Cortex of kidney (tissue), 1 donor: ENCODE measurements around the gene CEACAM19.
"Not testable (repeated sequence)": the region's sequence is repeated elsewhere in the genome, so short reads cannot be mapped to it uniquely, and the experiment has no call there.

Source experiments
- DNase-seq: peaks from one replicate; lab custom pipeline; 2025; lab: John Stamatoyannopoulos, UW

The CEACAM19 gene

GRCh38 chr19:44645407-44646048, 25.8 kb upstream of the CEACAM19 start:
- no peak for DNase-seq

GRCh38 chr19:44646049-44646416, 25.2 kb upstream of the CEACAM19 start:
- no peak for DNase-seq

GRCh38 chr19:44647144-44647543, 24.1 kb upstream of the CEACAM19 start:
- DNase-seq, result no peak

GRCh38 chr19:44648631-44649251, 22.5 kb upstream of the CEACAM19 start:
- DNase-seq, result no peak

GRCh38 chr19:44649578-44650145, 21.6 kb upstream of the CEACAM19 start:
- no peak for DNase-seq

GRCh38 chr19:44653343-44653742, 17.9 kb upstream of the CEACAM19 start:
- DNase-seq, result no peak

GRCh38 chr19:44653977-44654774, 17.1 kb upstream of the CEACAM19 start:
- DNase-seq, result no peak

- DNase-seq, result no peak
Measured at GRCh38 chr19:44657211-44657921, 13.9 kb upstream of the CEACAM19 start.

GRCh38 chr19:44658069-44658733, 13.1 kb upstream of the CEACAM19 start:
- no peak for DNase-seq

GRCh38 chr19:44660081-44660480, 11.2 kb upstream of the CEACAM19 start:
- no peak for DNase-seq

- DNase-seq, result no peak
Measured at GRCh38 chr19:44661205-44661604, 10.1 kb upstream of the CEACAM19 start.

- no peak for DNase-seq
Measured at GRCh38 chr19:44661904-44662303, 9.4 kb upstream of the CEACAM19 start.

- no peak for DNase-seq
Measured at GRCh38 chr19:44662691-44663385, 8.4 kb upstream of the CEACAM19 start.

- no peak for DNase-seq
Measured at GRCh38 chr19:44663996-44664395, 7.3 kb upstream of the CEACAM19 start.

- DNase-seq, result no peak
Measured at GRCh38 chr19:44664976-44665375, 6.3 kb upstream of the CEACAM19 start.

GRCh38 chr19:44666852-44667556, 4.3 kb upstream of the CEACAM19 start:
- DNase-seq, result no peak

GRCh38 chr19:44668985-44669764, 2.1 kb upstream of the CEACAM19 start:
- no peak for DNase-seq

- DNase-seq, result not testable (repeated sequence)
Measured at GRCh38 chr19:44670027-44670426, 1.3 kb upstream of the CEACAM19 start.

GRCh38 chr19:44672226-44672625, 944 bp downstream of the CEACAM19 start:
- no peak for DNase-seq

GRCh38 chr19:44673510-44673909, 2.2 kb downstream of the CEACAM19 start:
- DNase-seq, result no peak
